ENCODE measurements around the gene MCUR1.

GRCh38 chr6:13841936-13842335 is 27.6 kb upstream of the MCUR1 start:
- TF ChIP-seq CTCF (IDR thresholded peaks at IDR 0.05; ENCODE audit: insufficient read depth, low read length), result no peak
- no peak for TF ChIP-seq POLR2AphosphoS5 (IDR thresholded peaks at IDR 0.05; ENCODE audit: low read depth)

All from HL-60 (cell line).